Body of pancreas (tissue), 4 donors: ENCODE measurements around the gene MMAA. TPM values are rescaled to one million over a fixed set of nuclear protein-coding genes. Genes with fewer than 3 reads are reported as not detected.
"Not testable (repeated sequence)": the region's sequence is repeated elsewhere in the genome, so short reads cannot be mapped to it uniquely, and the experiment has no call there.

Experiments used
- ATAC-seq: fragments of 150-250 bp; one replicate; pipeline ENCODE4 v1.9.1; 2016
- DNase-seq, 4 donors: peaks; one replicate each; pipeline ENCODE4 v3.0.0-alpha.2; 2019
- H3K27ac ChIP-seq, 4 donors: fragments of 200-600 bp; sonication (generic); 1 replicate in 3 of 4; 2 replicates in 1 of 4; pipeline versions ENCODE4 v1.5.1 to v1.6.1; 2016 to 2019; ENCODE audit warnings: mild to moderate bottlenecking in 1 of 4, mixed read lengths in 1 of 4, moderate library complexity in 1 of 4
- H3K27me3 ChIP-seq, 2 donors: fragments of 200-600 bp; sonication (generic); one replicate each; pipeline ENCODE4 v1.6.0; 2016; ENCODE audit warnings: mild to moderate bottlenecking in 1 of 2
- H3K36me3 ChIP-seq, 2 donors: fragments of 200-600 bp; sonication (generic); replicated peaks in 1 of 2; 2 replicates each; pipeline ENCODE4 v1.5.1; 2016; ENCODE audit warnings: low read depth in 2 of 2; ENCODE audit not compliant: insufficient read depth in 1 of 2
- H3K4me1 ChIP-seq: fragments of 200-600 bp; sonication (generic); one replicate; pipeline ENCODE4 v1.6.0; 2016
- H3K4me3 ChIP-seq, 2 donors: fragments of 200-600 bp; sonication (generic); 1 replicate in 1 of 2; 2 replicates in 1 of 2; pipeline ENCODE4 v1.5.1; 2016 to 2019
- H3K9me3 ChIP-seq, 3 donors: fragments of 200-600 bp; sonication (generic); 1 replicate in 2 of 3; 2 replicates in 1 of 3; pipeline ENCODE4 v1.5.1; 2016
- POLR2A ChIP-seq, 3 donors: fragments of 450-650 bp; IDR thresholded peaks; one replicate each; pipeline ENCODE4 v1.6.1; 2016; ENCODE audit warnings: antibody characterized with exemption in 3 of 3, mild to moderate bottlenecking in 2 of 3
- WGBS, 2 donors: methylation state at CpG; one replicate each; pipeline ENCODE4 v1.1.5; 2017; 5-methylcytosine and 5-hydroxymethylcytosine counted together
- intact Hi-C: fragments of 100-400 bp; cut with DNase I; formaldehyde crosslinking; loops from one replicate; pipeline ENCODE4 v1.15.1; 2023
- total RNA-seq, 2 donors: library from RNA; depleted of rRNA; stranded (reverse); fragments of >200 nt; gene quantifications; one replicate each; pipeline ENCODE4 v1.1.0, GENCODE V29; 2016
- TF ChIP-seq, protein P1 (sequence below), 7 experiments: fragments of 450-650 bp in 4 of 7; fragments of 200-600 bp in 3 of 7; sonication (generic) in 3 of 7; IDR thresholded peaks; one replicate each; pipeline ENCODE4 v1.5.1; 2016 to 2019; ENCODE audit warnings: antibody characterized with exemption in 7 of 7

Gene MMAA
- total RNA-seq = 1 to 10 TPM; 2.1 to 6.9 TPM

DNA sequence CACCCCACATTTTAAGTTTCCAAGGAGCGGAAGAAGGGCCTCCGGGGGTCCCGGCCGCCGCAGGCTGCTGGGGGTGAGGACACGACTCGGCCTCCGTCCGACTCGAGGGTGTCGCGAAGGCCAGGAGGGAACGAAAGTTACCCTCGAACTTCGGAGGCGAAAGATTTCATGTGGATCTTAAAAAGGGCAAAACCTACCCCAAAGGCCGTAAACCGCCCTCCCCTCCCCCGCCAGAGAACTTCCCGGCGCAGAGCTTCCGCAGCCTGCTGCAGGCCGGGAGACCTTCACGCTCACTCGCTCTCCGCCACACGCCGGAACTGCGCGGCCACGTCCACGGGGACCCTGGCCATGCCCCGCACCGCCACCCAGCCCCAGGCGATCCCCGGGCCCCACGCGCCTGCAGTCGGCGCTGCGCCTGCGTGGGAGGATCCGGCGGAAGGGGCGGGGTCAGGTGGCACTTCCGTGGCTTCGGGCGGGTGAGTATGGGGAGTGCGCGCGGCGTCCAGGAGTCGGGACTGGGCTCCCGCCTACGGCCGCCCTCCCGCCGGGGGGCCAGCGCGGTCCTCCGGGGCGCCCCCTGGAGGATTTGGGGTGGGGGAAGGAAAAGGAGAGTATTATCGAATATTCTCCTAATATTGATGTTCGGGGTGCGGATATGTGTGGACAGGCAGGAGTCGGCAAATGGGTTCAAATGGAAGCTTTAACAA, at the start of gene MMAA:
Gene MMAA (plus strand): TSS at position 454 of the 707 bp plus-strand sequence. CDS start 19,755 bp downstream, outside the sequence.
- no peaks in the 10 kb centered on the region for H3K36me3 ChIP-seq
- peak within 1 kb of the TSS; percentile 63 to 86 for H3K4me3 ChIP-seq
- no peaks in the 10 kb centered on the region for H3K9me3 ChIP-seq
- WGBS, 2 donors = 1% methylated on average over 30 to 65 of the region's 66 CpGs
- H3K4me1 ChIP-seq = peaks cover 30% of the 10 kb centered on the region
- H3K27ac ChIP-seq = peak within 1 kb of the TSS; percentile 96 to 98 (median 96)
- DNase-seq (peak; percentile 94 to 95 (median 95)), ATAC-seq (peak; percentile 97)
- TF ChIP-seq, protein P1, sequence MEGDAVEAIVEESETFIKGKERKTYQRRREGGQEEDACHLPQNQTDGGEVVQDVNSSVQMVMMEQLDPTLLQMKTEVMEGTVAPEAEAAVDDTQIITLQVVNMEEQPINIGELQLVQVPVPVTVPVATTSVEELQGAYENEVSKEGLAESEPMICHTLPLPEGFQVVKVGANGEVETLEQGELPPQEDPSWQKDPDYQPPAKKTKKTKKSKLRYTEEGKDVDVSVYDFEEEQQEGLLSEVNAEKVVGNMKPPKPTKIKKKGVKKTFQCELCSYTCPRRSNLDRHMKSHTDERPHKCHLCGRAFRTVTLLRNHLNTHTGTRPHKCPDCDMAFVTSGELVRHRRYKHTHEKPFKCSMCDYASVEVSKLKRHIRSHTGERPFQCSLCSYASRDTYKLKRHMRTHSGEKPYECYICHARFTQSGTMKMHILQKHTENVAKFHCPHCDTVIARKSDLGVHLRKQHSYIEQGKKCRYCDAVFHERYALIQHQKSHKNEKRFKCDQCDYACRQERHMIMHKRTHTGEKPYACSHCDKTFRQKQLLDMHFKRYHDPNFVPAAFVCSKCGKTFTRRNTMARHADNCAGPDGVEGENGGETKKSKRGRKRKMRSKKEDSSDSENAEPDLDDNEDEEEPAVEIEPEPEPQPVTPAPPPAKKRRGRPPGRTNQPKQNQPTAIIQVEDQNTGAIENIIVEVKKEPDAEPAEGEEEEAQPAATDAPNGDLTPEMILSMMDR (IDR thresholded peaks at IDR 0.05) = peak; percentile 33 to 63 (median 53)
- peak; percentile 90 to 96 (median 92) for TF ChIP-seq POLR2A (IDR thresholded peaks at IDR 0.05)
- H3K27me3 ChIP-seq = no peaks in the 10 kb centered on the region
- intact Hi-C loops = no loop called here

DNA sequence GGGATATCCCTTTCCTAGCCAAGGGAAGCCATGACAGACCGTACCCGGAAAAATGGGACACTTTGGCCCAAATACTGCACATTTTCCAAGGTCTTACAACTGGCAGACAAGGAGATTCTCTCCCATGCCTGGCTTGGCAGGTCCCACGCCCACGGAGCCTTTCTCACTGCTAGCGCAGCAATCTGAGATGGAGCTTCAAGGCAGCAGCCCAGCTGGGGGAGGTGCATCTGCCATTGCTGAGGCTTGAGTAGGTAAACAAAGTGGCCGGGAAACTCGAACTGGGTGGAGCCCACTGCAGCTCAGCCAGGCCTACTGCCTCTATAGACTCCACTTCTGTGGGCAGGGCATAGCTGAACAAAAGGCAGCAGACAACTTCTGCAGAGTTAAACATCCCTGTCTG, 44.6 kb upstream of the MMAA start:
- H3K4me3 ChIP-seq, DNase-seq, H3K36me3 ChIP-seq, intact Hi-C loops, H3K4me1 ChIP-seq, ATAC-seq, H3K27me3 ChIP-seq, H3K9me3 ChIP-seq, H3K27ac ChIP-seq: not testable (repeated sequence)
- 65 to 74% methylated on average over 7 of the region's 7 CpGs for WGBS, 2 donors

DNA sequence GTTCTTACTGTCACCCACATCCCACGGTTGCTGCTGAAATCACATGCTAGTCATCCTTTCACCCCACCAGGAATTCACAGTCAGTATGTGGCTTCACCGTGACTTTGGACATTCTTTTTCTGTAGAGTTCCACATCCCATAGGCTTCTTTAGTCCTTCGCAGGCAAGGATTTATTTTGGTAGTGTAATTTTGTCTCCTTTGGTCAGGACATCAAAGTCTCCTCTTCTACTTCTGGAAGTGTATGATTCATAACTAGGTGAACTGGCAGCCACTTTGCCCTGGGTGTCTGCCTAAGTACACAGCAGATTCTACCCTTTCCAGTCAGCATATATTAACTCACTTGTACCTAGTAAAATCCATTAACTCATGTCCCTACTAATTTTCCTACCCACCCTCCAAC, 38.3 kb upstream of the MMAA start:
- Histone ChIP-seq H3K9me3 (no peaks in the 10 kb centered on the region), H3K27me3 (no peaks in the 10 kb centered on the region), H3K4me3 (no peak overlapping the region), H3K4me1 (no peaks in the 10 kb centered on the region), H3K36me3 (no peaks in the 10 kb centered on the region), H3K27ac (no peak overlapping the region)
- 74 to 83% methylated on average over 3 of the region's 3 CpGs for WGBS, 2 donors
- no peak for ATAC-seq
- intact Hi-C loops = no loop called here
- peak in 3 of 4 donors; percentile 5 to 37 (median 16) for DNase-seq
- TF ChIP-seq, protein P1 (IDR thresholded peaks at IDR 0.05) = no peak
- no peak for TF ChIP-seq POLR2A (IDR thresholded peaks at IDR 0.05)

DNA sequence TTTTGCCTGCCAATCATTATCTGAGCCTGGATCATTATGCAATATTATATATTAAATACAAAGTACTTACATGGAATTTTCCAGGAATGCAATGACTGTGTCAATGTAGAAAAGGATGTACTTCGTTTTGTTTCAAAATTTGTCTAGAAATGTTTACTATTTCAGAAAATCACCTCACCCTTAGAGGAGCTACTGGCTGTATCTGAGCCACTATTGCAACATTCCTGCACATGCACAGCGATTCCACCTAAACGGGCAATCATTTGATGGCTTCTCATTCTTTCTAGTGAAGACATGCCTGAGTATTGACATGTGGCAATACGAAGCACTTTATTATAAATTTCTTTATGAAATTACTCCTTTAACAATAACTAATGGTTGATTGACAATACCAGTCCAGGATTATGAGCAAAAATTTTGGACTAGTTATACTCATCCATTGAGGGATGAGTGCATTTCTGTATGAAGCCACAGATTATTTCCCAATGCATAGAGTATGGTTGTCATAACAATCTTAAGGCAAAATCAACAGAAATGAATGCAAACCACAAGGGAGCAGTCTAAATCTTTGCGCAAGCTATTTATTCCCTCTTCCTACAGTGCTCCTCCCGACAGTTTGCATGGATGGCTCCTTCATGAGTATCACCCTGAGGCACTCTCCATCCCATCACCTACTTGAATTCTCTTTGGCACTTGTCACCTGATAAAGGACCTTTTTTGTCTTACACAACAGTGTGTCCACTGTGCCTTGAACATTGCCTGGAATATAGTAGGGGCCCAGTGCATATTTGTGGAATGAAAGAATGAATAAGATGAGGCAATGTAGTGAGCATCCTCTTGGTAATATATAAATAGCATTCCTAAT, 35.8 kb upstream of the MMAA start:
- Histone ChIP-seq H3K27ac (no peak overlapping the region), H3K9me3 (no peaks in the 10 kb centered on the region), H3K4me1 (no peaks in the 10 kb centered on the region), H3K4me3 (no peak overlapping the region), H3K27me3 (no peaks in the 10 kb centered on the region), H3K36me3 (no peaks in the 10 kb centered on the region)
- 66 to 67% methylated on average over 6 of the region's 6 CpGs for WGBS, 2 donors
- intact Hi-C loops = no loop called here
- DNase-seq (no peak), ATAC-seq (no peak)
- no peak for TF ChIP-seq POLR2A (IDR thresholded peaks at IDR 0.05)
- TF ChIP-seq, protein P1 (IDR thresholded peaks at IDR 0.05) = no peak

DNA sequence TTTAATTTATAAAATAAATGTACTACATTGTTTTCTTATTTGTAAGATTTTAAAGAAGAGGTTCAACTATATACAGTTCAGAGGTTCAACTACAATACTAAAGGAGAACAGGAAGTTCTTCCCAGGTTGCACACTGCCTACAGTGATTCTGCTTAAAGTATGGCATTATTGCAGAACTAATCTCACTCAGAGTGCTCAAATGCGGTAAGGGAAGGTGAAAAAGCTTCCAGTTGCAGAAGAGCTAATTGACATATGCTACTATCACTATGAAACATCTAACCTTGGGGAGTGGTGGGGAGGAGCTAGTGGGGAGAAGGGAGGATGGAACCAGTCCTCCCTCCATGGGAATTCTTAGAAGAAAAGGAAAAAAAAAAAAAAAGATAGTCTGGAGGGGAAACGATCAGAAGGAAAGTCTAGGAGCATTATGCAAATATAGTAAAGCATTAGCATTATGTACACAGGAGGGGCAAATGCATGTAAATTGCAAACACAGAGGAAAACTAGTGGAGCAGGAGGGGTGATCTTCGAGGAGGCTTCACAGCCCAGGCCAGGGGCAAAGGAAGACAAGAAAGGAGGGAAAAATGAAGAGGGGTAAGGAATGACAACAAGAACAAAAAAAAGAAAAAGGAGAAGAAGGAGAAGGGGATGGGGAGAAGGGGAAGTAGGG, 32.0 kb upstream of the MMAA start:
- H3K36me3 ChIP-seq = no peaks in the 10 kb centered on the region
- no peaks in the 10 kb centered on the region for H3K27me3 ChIP-seq
- TF ChIP-seq, protein P1 (IDR thresholded peaks at IDR 0.05) = no peak
- TF ChIP-seq POLR2A (IDR thresholded peaks at IDR 0.05) = no peak
- intact Hi-C loops = no loop called here
- no peaks in the 10 kb centered on the region for H3K9me3 ChIP-seq
- WGBS, 2 donors = 41 to 57% methylated on average over 3 of the region's 3 CpGs
- ATAC-seq (no peak), DNase-seq (no peak)
- H3K27ac ChIP-seq = no peak overlapping the region
- H3K4me3 ChIP-seq = no peak overlapping the region
- H3K4me1 ChIP-seq = no peaks in the 10 kb centered on the region

DNA sequence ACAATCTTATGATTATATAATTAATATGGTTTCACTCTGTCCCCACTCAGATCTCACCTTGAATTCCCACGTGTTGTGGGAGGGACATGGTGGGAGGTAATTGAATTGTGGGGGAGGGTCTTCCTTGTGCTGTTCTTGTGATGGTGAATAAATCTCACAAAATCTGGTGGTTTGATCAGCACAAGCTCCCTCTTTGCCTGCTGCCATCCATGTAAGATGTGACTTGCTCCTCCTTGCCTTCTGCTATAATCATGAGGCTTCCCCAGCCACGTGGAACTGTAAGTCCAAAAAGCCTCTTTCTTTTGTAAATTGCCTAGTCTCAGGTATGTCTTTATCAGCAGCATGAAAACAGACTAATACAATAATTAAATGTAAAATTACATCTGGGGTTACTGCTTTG, 29.8 kb upstream of the MMAA start:
- H3K9me3 ChIP-seq, DNase-seq, H3K4me3 ChIP-seq, H3K36me3 ChIP-seq, H3K27me3 ChIP-seq, H3K27ac ChIP-seq, ATAC-seq, H3K4me1 ChIP-seq, intact Hi-C loops: not testable (repeated sequence)
- WGBS, 2 donors = 62 to 70% methylated on average over 2 of the region's 2 CpGs
